Stromal cell of bone marrow (primary cell): ENCODE results near the gene ROCK2.

ENCODE experiments used
- DNase-seq: peaks from one replicate; pipeline ENCODE4 v3.0.0-alpha.2; 2012; ENCODE audit warnings: low read depth

ROCK2 gene

DNA sequence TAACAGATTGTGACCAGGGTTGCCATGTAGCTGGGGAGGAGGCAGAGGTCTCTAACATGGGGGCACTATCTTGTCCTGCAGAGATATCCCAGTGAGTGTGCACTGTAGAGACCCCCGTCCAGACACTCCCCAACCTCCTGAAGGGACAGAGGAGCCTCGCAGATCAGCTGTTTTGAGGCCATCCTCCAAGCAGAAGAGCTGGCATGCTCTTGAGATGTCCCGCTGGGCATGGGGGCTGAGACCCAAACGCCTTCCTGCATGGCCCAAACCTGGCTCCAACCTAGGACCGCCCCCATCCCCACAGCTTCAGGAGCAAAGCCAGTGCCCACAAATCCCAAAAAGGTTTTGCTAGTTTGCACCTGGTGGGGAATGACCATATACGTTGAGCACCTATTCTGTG, 191.8 kb downstream of the ROCK2 start:
- DNase-seq = no peak

- DNase-seq = no peak
Observed at GRCh38 chr2:11147263-11147662, 197.2 kb downstream of the ROCK2 start.

DNA sequence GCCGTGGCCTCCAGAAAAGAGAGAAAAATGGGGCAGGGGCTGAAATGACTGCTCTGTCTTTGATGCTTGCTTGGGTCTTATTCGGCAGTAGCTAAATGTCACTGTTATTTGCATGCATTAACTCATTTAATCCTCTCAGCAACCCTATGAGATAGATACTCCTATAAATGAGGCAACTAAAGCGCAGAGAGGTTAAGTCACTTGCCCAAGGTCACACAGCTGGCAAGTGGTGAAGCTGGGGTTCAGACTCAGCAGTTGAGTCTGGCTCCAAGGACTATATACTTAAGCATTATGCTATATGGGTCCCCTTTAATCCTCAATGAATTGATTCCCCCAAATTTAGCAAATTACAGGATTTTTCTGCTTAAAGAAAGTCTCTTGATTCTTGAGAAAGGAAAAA, 198.4 kb downstream of the ROCK2 start:
- no peak for DNase-seq

GRCh38 chr2:11145350-11145749, 199.1 kb downstream of the ROCK2 start:
- no peak for DNase-seq

GRCh38 chr2:11144738-11145079, 199.7 kb downstream of the ROCK2 start:
- DNase-seq = no peak

- DNase-seq = no peak
Observed at GRCh38 chr2:11144077-11144737, 200.2 kb downstream of the ROCK2 start.

DNA sequence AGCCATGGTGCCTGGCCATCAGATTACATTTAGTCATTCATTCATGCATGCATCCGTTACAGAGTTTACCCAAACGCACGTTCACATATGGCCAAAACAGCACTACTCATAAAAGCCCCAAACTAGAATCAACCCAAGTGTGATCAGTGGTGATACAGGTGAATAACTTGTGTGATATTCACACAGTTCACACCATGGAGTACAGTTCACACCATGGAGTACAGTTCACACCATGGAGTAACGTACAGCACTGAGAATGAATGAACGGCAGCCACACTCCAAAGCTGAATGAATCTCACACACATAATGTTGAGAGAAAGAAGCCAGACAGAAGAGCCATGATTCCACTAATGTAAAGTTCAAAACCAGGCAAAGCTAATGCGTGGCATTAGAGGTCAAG, 201.4 kb downstream of the ROCK2 start:
- no peak for DNase-seq

DNA sequence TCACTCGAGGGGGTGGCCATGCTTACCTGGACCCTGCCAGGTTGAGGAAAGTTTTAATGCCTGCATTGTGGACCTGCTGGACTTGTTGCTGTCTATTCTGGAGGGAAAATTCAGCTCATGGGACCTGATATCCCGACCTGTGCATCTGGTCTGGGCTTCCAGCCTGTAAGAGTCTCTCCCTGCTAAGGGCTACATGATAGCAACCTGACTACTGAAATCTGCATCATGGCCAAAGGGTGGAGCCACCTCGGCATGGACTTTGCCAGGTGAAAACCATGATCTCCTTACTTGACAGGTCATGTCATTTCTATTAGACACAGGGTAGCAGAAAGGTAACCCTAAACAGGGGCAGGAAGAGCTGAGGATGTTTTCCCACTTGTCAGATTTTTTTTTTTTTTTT, 202.1 kb downstream of the ROCK2 start:
- DNase-seq = no peak

DNA sequence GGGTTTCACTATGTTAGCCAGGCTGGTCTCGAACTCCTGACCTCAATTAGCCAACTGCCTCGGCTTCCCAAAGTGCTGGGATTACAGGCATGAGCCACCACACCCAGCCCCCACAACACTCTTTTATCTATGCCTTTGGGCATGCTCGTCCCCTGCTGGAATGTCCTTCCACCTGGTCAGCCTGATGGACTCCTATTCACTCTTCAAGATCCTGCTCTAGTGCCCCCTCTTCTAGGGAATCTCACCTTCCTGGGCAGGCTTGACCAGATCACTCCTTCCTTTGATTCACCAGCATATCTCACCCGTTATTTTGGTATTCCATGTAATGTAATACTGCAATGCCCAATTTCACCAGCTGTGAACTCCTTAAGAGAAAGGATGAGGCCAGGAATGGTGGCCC, 203.1 kb downstream of the ROCK2 start:
- DNase-seq = no peak

DNA sequence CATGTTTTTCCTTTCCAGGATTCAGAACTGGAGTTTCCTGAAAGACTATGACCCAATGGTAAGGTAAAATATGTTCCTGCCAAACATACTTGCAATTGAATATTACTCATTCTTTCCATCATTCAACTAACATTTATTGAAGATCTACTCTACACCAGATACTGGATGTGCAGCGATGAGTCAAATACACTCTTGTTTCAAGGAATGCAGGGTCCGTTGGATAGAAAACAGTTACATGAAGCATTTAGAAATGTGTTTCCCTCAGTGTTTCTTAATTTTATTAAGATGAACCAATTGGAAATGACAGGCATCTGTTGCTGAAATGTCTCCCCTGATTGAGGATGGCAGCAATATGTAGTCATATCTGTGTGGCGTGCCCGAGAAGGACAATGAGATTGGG, 203.9 kb downstream of the ROCK2 start:
- peak; percentile 25 for DNase-seq

- no peak for DNase-seq
Observed at GRCh38 chr2:11134349-11134748, 210.1 kb downstream of the ROCK2 start.

DNA sequence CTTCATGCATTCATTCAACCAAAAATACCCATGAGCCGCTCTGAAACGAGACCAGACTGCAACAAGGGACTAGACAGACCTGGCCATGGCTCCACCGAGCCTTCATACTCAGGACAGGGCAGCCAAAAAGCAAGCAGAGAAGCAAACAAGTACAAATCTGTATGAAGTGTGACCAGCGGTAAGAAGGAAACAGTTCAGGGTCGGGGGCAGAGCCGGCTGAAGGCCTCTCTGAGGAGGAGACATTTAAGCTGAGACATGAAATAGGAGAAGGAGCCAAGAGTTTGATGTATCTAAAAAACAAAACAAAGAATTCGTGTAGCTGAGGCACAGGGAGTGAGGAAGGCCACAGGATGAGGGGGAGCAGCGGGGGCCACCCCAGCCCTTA, 210.5 kb downstream of the ROCK2 start:
- no peak for DNase-seq

DNA sequence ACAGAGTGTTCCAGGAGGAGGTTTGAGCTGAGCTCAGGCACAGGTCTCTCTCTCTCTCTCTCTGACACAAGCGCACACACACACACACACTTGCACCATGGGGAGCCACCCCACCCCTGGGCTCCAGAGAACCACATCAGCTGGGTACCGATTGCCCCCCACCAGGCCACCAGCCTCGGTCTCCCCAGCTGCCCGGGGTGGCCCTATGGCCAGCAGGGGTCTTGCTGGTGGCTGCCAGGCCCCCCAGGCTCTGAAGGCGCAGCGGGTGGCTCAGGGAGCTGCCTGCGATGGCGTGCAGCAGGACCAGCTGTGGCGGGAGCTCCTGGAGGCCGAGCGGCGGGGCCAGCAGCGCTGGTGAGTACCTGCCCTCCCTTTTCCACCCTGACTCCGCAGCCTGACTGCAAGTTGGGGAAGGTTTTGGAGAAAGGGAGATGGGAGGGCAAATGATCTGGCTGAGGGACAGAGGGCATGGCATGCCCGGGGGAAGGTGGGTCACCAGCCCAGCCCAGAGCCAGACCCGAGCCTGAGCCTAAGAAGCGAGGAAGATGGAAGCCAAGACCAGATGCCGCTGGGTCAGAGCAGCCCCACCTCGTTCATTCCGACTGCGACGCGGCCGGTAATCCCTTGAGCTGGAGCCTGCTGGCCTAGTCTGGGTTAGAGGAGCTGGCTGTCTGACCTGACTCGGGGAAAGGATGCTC, 211.0 kb downstream of the ROCK2 start:
- no peak for DNase-seq

GRCh38 chr2:11132036-11132671, 212.3 kb downstream of the ROCK2 start:
- no peak for DNase-seq

DNA sequence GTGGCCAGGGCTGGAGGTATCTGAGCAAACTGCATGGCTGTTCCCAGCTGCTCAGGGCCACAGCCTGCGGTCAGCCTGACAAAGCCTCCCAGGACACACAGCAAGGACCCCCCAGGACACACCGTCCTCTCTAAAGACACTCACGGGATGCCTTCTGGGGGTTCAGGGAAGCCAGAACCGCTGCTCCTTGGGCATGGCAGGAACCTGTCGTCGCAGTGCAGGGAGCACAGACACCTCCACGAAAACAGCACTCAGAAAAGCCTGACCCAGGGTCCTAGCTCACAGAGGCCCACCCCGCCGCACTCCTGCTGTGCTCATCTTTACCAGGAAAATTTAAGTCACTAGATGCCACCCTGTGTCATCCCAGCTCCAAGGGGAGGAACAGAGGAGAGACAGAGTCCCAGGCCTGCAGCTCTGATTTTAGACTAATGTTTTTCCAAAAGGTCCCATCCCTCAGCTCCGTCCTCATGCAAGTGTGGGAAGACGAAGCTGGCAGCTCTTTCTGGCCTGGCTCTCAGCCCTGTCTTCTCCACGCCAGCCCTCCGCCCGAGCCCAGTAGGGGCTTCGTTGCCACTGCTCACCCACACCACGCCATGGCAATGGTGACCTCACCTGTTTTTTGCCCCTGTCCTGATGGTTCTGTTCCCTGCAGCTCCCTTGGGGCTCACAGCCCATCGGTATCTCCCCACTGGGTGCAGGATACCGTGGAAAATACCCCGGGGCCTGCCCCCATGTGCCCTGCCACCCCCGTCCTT, 213.1 kb downstream of the ROCK2 start:
- no peak for DNase-seq
